CD4-positive, alpha-beta T cell (primary cell): ENCODE measurements around the gene ZNF619. TPM values are rescaled to one million over a fixed set of nuclear protein-coding genes. Genes with fewer than 3 reads are reported as not detected.

ENCODE experiments used
- ATAC-seq: fragments of 200-7000 bp; cut with Tn5 transposase; one replicate; pipeline ENCODE4 v1.10.0; 2022; ENCODE audit warnings: mild to moderate bottlenecking; ENCODE audit not compliant: poor library complexity
- CTCF ChIA-PET: fragments of 350-600 bp; sonication (Branson Sonifier 250); formaldehyde crosslinking; loops from one replicate; lab custom pipeline; 2021; ENCODE audit warnings: antibody characterized with exemption, inconsistent platforms; lab: Charles Lee
- POLR2A ChIA-PET: fragments of 350-600 bp; sonication (Branson Sonifier 250); formaldehyde crosslinking; loops from one replicate; lab custom pipeline; 2021; ENCODE audit warnings: antibody characterized with exemption, inconsistent platforms; lab: Charles Lee
- DNase-seq, 14 experiments: peaks; one replicate each; pipeline ENCODE4 v3.0.0-alpha.2; 2013 to 2020; ENCODE audit warnings: mixed read lengths in 2 of 14
- H3K27ac ChIP-seq, 2 donors: one replicate each; pipeline versions ENCODE4 v1.5.1 to v1.7.0; 2013; ENCODE audit warnings: low read length in 2 of 2, low read depth in 1 of 2, mild to moderate bottlenecking in 1 of 2
- H3K27me3 ChIP-seq, 2 experiments: 1 replicate in 1 of 2; 2 replicates in 1 of 2; pipeline versions ENCODE4 v1.6.1 to v1.7.0; 2013; ENCODE audit warnings: low read length in 2 of 2, control low read depth in 1 of 2, mild to moderate bottlenecking in 1 of 2, moderate library complexity in 1 of 2; ENCODE audit not compliant: insufficient read depth in 2 of 2, control insufficient read depth in 1 of 2
- H3K36me3 ChIP-seq: one replicate; pipeline ENCODE4 v1.6.1; 2013; ENCODE audit warnings: low read length, control low read depth; ENCODE audit not compliant: insufficient read depth
- H3K4me1 ChIP-seq: one replicate; pipeline ENCODE4 v1.6.1; 2013; ENCODE audit warnings: low read length, control low read depth; ENCODE audit not compliant: insufficient read depth
- H3K4me3 ChIP-seq: one replicate; pipeline ENCODE4 v1.5.1; 2013; ENCODE audit warnings: mild to moderate bottlenecking, low read length, moderate library complexity
- H3K9me3 ChIP-seq, 2 experiments: 1 replicate in 1 of 2; 2 replicates in 1 of 2; pipeline versions ENCODE4 v1.6.1 to v1.7.0; 2013; ENCODE audit warnings: low read length in 2 of 2, mild to moderate bottlenecking in 2 of 2, control low read depth in 1 of 2, moderate library complexity in 1 of 2; ENCODE audit not compliant: control insufficient read depth in 1 of 2, insufficient read depth in 1 of 2
- H3K27ac Mint-ChIP-seq: one replicate; pipeline ENCODE4 v1.8.0; 2020; ENCODE audit warnings: mixed read lengths
- H3K27me3 Mint-ChIP-seq: one replicate; pipeline ENCODE4 v1.8.0; 2021; ENCODE audit warnings: mixed read lengths
- H3K36me3 Mint-ChIP-seq: one replicate; pipeline ENCODE4 v1.8.0; 2021; ENCODE audit warnings: low read depth, mixed read lengths
- H3K4me1 Mint-ChIP-seq: one replicate; pipeline ENCODE4 v1.8.0; 2021; ENCODE audit warnings: low read depth, mixed read lengths
- H3K4me3 Mint-ChIP-seq: one replicate; pipeline ENCODE4 v1.8.0; 2020; ENCODE audit warnings: mild to moderate bottlenecking, mixed read lengths
- H3K9me3 Mint-ChIP-seq: one replicate; pipeline ENCODE4 v1.8.0; 2020; ENCODE audit warnings: mixed read lengths
- CTCF ChIP-seq: fragments of 200-600 bp; IDR thresholded peaks from one replicate; pipeline ENCODE4 v1.8.0; 2022; ENCODE audit warnings: antibody characterized with exemption, mild to moderate bottlenecking
- intact Hi-C, 2 experiments: fragments of 100-400 bp; cut with DNase I in 1 of 2; cut with micrococcal nuclease in 1 of 2; formaldehyde crosslinking; loops; one replicate each; pipeline versions ENCODE4 v1.15.1 to v1.9.0; 2023 to 2025; cut with DNase I, micrococcal nuclease
- polyA plus RNA-seq, 2 donors: library from polyadenylated mRNA; unstranded; fragments of 120-200 nt; gene quantifications; one replicate each; pipeline ENCODE4 v1.2.1, GENCODE V29; 2013
- total RNA-seq, 174 experiments: library from RNA in 2 of 174; stranded (reverse) in 2 of 174; gene quantifications; one replicate each; pipeline ENCODE4 v1.2.3 and lab custom pipeline; 2021 to 2026

Gene ZNF619
- total RNA-seq (1 to 10 TPM; 2.6 to 2.9 TPM), total RNA-seq (lab: John Stamatoyannopoulos, UW) (3.0 to 29.3 (median 13.1) reads per million in 172 experiments)
- polyA plus RNA-seq (2013, experiment 1 of 2), result 4.2 TPM
- polyA plus RNA-seq (2013, experiment 2 of 2), result 4.7 TPM

GRCh38 chr3:40476478-40477470, at the start of gene ZNF619:
TSS of gene ZNF619 (plus strand) at chr3:40477122. CDS start at chr3:40477980, 858 bp downstream.
- H3K27ac ChIP-seq, result peak within 1 kb of the TSS in 1 of 2 donors; percentile 61
- peaks cover 21% of the 10 kb centered on the region for H3K36me3 ChIP-seq
- TF ChIP-seq CTCF, result no peak
- ATAC-seq, result peak; percentile 80
- peaks cover 17% of the 10 kb centered on the region for H3K4me1 ChIP-seq
- peak within 1 kb of the TSS; percentile 80 for H3K4me3 ChIP-seq
- Mint-ChIP-seq H3K36me3 (peaks cover 46% of the 10 kb centered on the region), H3K9me3 (no peaks in the 10 kb centered on the region), H3K4me1 (peaks cover 24% of the 10 kb centered on the region), H3K27ac (peak within 1 kb of the TSS; percentile 64), H3K27me3 (no peaks in the 10 kb centered on the region), H3K4me3 (peak within 1 kb of the TSS; percentile 87)
- no peaks in the 10 kb centered on the region for H3K27me3 ChIP-seq
- no peaks in the 10 kb centered on the region for H3K9me3 ChIP-seq
- ChIA-PET CTCF (interaction anchor here (1.2 kb wide), 1 partner anchor 29 kb away, joined by 3 read pairs; the partner anchor contains the start of gene ZNF620), POLR2A (interaction anchor here (0.6 to 2.2 kb wide), 7 partner anchors 12 to 47 kb away, joined by 3 to 17 read pairs (median 9); partner anchors contain the start of genes RPL14 and ZNF620)
- intact Hi-C loops, result loop anchor here (1.0 to 5.0 kb wide), 4 partner anchors 16 to 169 kb away; partner anchors contain the start of genes EIF1B (in 1 of the 2) and ZNF621 (in 1 of the 2)
- peak in 13 of 14 experiments; percentile 22 to 80 (median 46) for DNase-seq

GRCh38 chr3:40432793-40433192, 44.1 kb upstream of the ZNF619 start:
- ChIA-PET CTCF (no interaction called here), POLR2A (no interaction called here)
- Mint-ChIP-seq H3K4me3 (no peak overlapping the region), H3K27me3 (peaks cover 4% of the 10 kb centered on the region), H3K9me3 (no peaks in the 10 kb centered on the region), H3K27ac (no peak overlapping the region), H3K4me1 (no peaks in the 10 kb centered on the region), H3K36me3 (peaks cover 5% of the 10 kb centered on the region)
- H3K27me3 ChIP-seq, result no peaks in the 10 kb centered on the region
- no peaks in the 10 kb centered on the region for H3K4me1 ChIP-seq
- no peak overlapping the region for H3K27ac ChIP-seq
- no peak overlapping the region for H3K4me3 ChIP-seq
- ATAC-seq, result no peak
- intact Hi-C loops, result no loop called here
- no peaks in the 10 kb centered on the region for H3K9me3 ChIP-seq
- no peak for TF ChIP-seq CTCF
- no peaks in the 10 kb centered on the region for H3K36me3 ChIP-seq
- DNase-seq, result no peak

GRCh38 chr3:40437889-40438288, 39.0 kb upstream of the ZNF619 start:
- no peaks in the 10 kb centered on the region for H3K27me3 Mint-ChIP-seq
- POLR2A ChIA-PET, result no interaction called here
- no peaks in the 10 kb centered on the region for H3K4me1 Mint-ChIP-seq
- CTCF ChIA-PET, result no interaction called here
- no peak for DNase-seq
- TF ChIP-seq CTCF, result no peak
- no peaks in the 10 kb centered on the region for H3K9me3 Mint-ChIP-seq
- no peaks in the 10 kb centered on the region for H3K4me1 ChIP-seq
- H3K9me3 ChIP-seq, result no peaks in the 10 kb centered on the region
- intact Hi-C loops, result no loop called here
- H3K36me3 ChIP-seq, result no peaks in the 10 kb centered on the region
- H3K36me3 Mint-ChIP-seq, result no peaks in the 10 kb centered on the region
- no peak for ATAC-seq
- H3K27me3 ChIP-seq, result no peaks in the 10 kb centered on the region
- no peak overlapping the region for H3K4me3 Mint-ChIP-seq
- H3K27ac Mint-ChIP-seq, result no peak overlapping the region
- no peak overlapping the region for H3K27ac ChIP-seq
- H3K4me3 ChIP-seq, result no peak overlapping the region
